BE2C (cell line): ENCODE results near the gene PCDHA10.

ENCODE experiments used
- DNase-seq: peaks from one replicate; pipeline ENCODE4 v3.0.0-alpha.2; 2020
- H3K27me3 ChIP-seq: fragments of 250-450 bp; sonication (Bioruptor Pico); 2 replicates; pipeline ENCODE4 v1.5.1; 2020; ENCODE audit warnings: mild to moderate bottlenecking
- H3K36me3 ChIP-seq: fragments of 250-450 bp; sonication (Bioruptor Pico); 2 replicates; pipeline ENCODE4 v1.5.1; 2020; ENCODE audit warnings: mild to moderate bottlenecking
- H3K4me1 ChIP-seq: fragments of 250-450 bp; sonication (Bioruptor Pico); 2 replicates; pipeline ENCODE4 v1.5.1; 2020
- H3K4me3 ChIP-seq: 2 replicates; pipeline ENCODE4 v1.5.1; 2011; ENCODE audit warnings: low read depth, low read length
- H3K9me3 ChIP-seq: fragments of 250-450 bp; sonication (Bioruptor Pico); 2 replicates; pipeline ENCODE4 v1.5.1; 2020
- CTCF ChIP-seq: IDR thresholded peaks from 2 replicates; pipeline ENCODE4 v1.5.1; 2012; ENCODE audit warnings: mild to moderate bottlenecking, low read depth, low read length

PCDHA10 gene

GRCh38 chr5:140857177-140857986 is 1.7 kb downstream of the PCDHA10 start:
- H3K36me3 ChIP-seq = no peaks in the 10 kb centered on the region; the same call in 1 of the 2 replicates
- H3K4me3 ChIP-seq = no peak overlapping the region
- no peaks in the 10 kb centered on the region for H3K27me3 ChIP-seq
- H3K4me1 ChIP-seq = no peaks in the 10 kb centered on the region
- no peaks in the 10 kb centered on the region; the same call in 1 of the 2 replicates for H3K9me3 ChIP-seq
- no peak for DNase-seq
- no peak for TF ChIP-seq CTCF

GRCh38 chr5:140857987-140858240 is 2.2 kb downstream of the PCDHA10 start:
- no peaks in the 10 kb centered on the region for H3K4me1 ChIP-seq
- TF ChIP-seq CTCF = no peak
- H3K4me3 ChIP-seq = no peak overlapping the region
- no peaks in the 10 kb centered on the region; the same call in 1 of the 2 replicates for H3K9me3 ChIP-seq
- no peaks in the 10 kb centered on the region; the same call in none of the 2 replicates for H3K36me3 ChIP-seq
- no peaks in the 10 kb centered on the region for H3K27me3 ChIP-seq
- DNase-seq = no peak

- H3K4me1 ChIP-seq = no peaks in the 10 kb centered on the region
- no peaks in the 10 kb centered on the region; the same call in 1 of the 2 replicates for H3K9me3 ChIP-seq
- DNase-seq = no peak
- no peak for TF ChIP-seq CTCF
- H3K36me3 ChIP-seq = no peaks in the 10 kb centered on the region; the same call in none of the 2 replicates
- no peaks in the 10 kb centered on the region for H3K27me3 ChIP-seq
- no peak overlapping the region for H3K4me3 ChIP-seq
Observed at GRCh38 chr5:140862441-140863295, 7.0 kb downstream of the PCDHA10 start.

- no peaks in the 10 kb centered on the region for H3K9me3 ChIP-seq
- H3K27me3 ChIP-seq = no peaks in the 10 kb centered on the region
- no peaks in the 10 kb centered on the region for H3K4me1 ChIP-seq
- peak; percentile 72 for TF ChIP-seq CTCF
- DNase-seq = peak; percentile 55
- H3K36me3 ChIP-seq = peaks cover 3% of the 10 kb centered on the region
- H3K4me3 ChIP-seq = peak within 1 kb of the TSS; percentile 66
Observed at GRCh38 chr5:140868721-140869554, 13.2 kb downstream of the PCDHA10 start, which contains the start of gene PCDHA11. PCDHA11 (plus strand) TSS chr5:140868957; CDS start chr5:140869104, 147 bp downstream.

- Histone ChIP-seq H3K36me3 (peaks cover 3% of the 10 kb centered on the region), H3K27me3 (no peaks in the 10 kb centered on the region), H3K9me3 (no peaks in the 10 kb centered on the region), H3K4me3 (peak overlapping the region; percentile 66), H3K4me1 (no peaks in the 10 kb centered on the region)
- peak; percentile 73 for TF ChIP-seq CTCF
- no peak for DNase-seq
Observed at GRCh38 chr5:140869555-140869886, 13.8 kb downstream of the PCDHA10 start.
